Activated gamma-delta T cell treated with Interleukin-2 at 50 U/mL for 16 hours (primary cell): Measurements from ENCODE around the gene SLFN5.
"Not testable (repeated sequence)": the region's sequence is repeated elsewhere in the genome, so short reads cannot be mapped to it uniquely, and the experiment has no call there.

Experiments used
- DNase-seq: peaks from one replicate; pipeline ENCODE4 v3.0.0-alpha.2; 2020

SLFN5 gene

GRCh38 chr17:35243561-35244340 is 879 bp downstream of the SLFN5 start:
- DNase-seq: peak; percentile 55

- peak; percentile 82 for DNase-seq
Measured at GRCh38 chr17:35244341-35245195, 1.7 kb downstream of the SLFN5 start.

GRCh38 chr17:35245196-35245486 is 2.3 kb downstream of the SLFN5 start:
- DNase-seq: no peak

- DNase-seq: no peak
Measured at GRCh38 chr17:35252651-35253050, 9.8 kb downstream of the SLFN5 start.

GRCh38 chr17:35254107-35254773 is 11.4 kb downstream of the SLFN5 start:
- no peak for DNase-seq

- DNase-seq: no peak
Measured at GRCh38 chr17:35255316-35255715, 12.4 kb downstream of the SLFN5 start.

- DNase-seq: no peak
Measured at GRCh38 chr17:35256629-35257028, 13.8 kb downstream of the SLFN5 start.

- no peak for DNase-seq
Measured at GRCh38 chr17:35257208-35257659, 14.4 kb downstream of the SLFN5 start.

GRCh38 chr17:35259001-35259400 is 16.1 kb downstream of the SLFN5 start:
- DNase-seq: no peak

GRCh38 chr17:35265071-35265470 is 22.2 kb downstream of the SLFN5 start:
- no peak for DNase-seq

- DNase-seq: no peak
Measured at GRCh38 chr17:35265566-35266141, 22.8 kb downstream of the SLFN5 start.

GRCh38 chr17:35274167-35275066 is 31.5 kb downstream of the SLFN5 start:
- DNase-seq: peak; percentile 19

- not testable (repeated sequence) for DNase-seq
Measured at GRCh38 chr17:35278454-35278853, 35.6 kb downstream of the SLFN5 start.

- not testable (repeated sequence) for DNase-seq
Measured at GRCh38 chr17:35278876-35279275, 36.0 kb downstream of the SLFN5 start.

GRCh38 chr17:35283767-35284166 is 40.9 kb downstream of the SLFN5 start:
- DNase-seq: no peak

GRCh38 chr17:35284955-35285354 is 42.1 kb downstream of the SLFN5 start:
- DNase-seq: no peak

- DNase-seq: no peak
Measured at GRCh38 chr17:35286120-35286781, 43.4 kb downstream of the SLFN5 start.

GRCh38 chr17:35287286-35287811 is 44.5 kb downstream of the SLFN5 start:
- no peak for DNase-seq

- DNase-seq: no peak
Measured at GRCh38 chr17:35289222-35289621, 46.4 kb downstream of the SLFN5 start.

- no peak for DNase-seq
Measured at GRCh38 chr17:35291802-35292201, 48.9 kb downstream of the SLFN5 start.

- DNase-seq: no peak
Measured at GRCh38 chr17:35293151-35293847, 50.4 kb downstream of the SLFN5 start.
